IMR-90 (cell line): Measurements from ENCODE around the gene NUBP2. TPM values are rescaled to one million over a fixed set of nuclear protein-coding genes. Genes with fewer than 3 reads are reported as not detected.

ENCODE experiments used
- ATAC-seq: fragments of 200-7000 bp; cut with Tn5 transposase; 2 replicates; pipeline ENCODE4 v1.9.1; 2020; ENCODE audit warnings: low read depth, mild to moderate bottlenecking, moderate library complexity
- BruUV-seq: library from RNA; stranded (reverse); fragments of 400-500 nt; replicated peaks from 2 replicates; lab custom pipeline; 2021; lab: Mats Ljungman, UMichigan
- CTCF ChIA-PET: fragments of 300-600 bp; formaldehyde crosslinking; extraction: SDS; loops from one replicate; lab custom pipeline; 2021; ENCODE audit warnings: antibody characterized with exemption; lab: Yijun Ruan, JAX
- POLR2A ChIA-PET: fragments of 300-600 bp; sonication (Branson Sonifier 250); formaldehyde crosslinking; loops from one replicate; lab custom pipeline; 2022; ENCODE audit warnings: antibody characterized with exemption; ENCODE audit not compliant: unreplicated experiment; lab: Charles Lee
- DNase-seq: peaks from one replicate; pipeline ENCODE4 v3.0.0; 2013
- H2AFZ ChIP-seq: replicated peaks from 2 replicates; pipeline ENCODE3; 2013; ENCODE audit warnings: low read length, mild to moderate bottlenecking; ENCODE audit not compliant: poor library complexity
- H2AK5ac ChIP-seq: 2 replicates; pipeline ENCODE4 v1.6.1; 2013; ENCODE audit warnings: low read depth, low read length, inconsistent platforms
- H2AK9ac ChIP-seq: replicated peaks from 2 replicates; pipeline ENCODE3; 2013; ENCODE audit warnings: mild to moderate bottlenecking, low read depth, low read length, moderate library complexity; ENCODE audit not compliant: poor library complexity
- H2BK120ac ChIP-seq: 2 replicates; pipeline ENCODE4 v1.6.1; 2013; ENCODE audit warnings: low read depth, low read length, inconsistent platforms
- H2BK15ac ChIP-seq: 3 replicates; pipeline ENCODE4 v1.6.1; 2013; ENCODE audit warnings: low read depth, low read length, inconsistent platforms
- H2BK20ac ChIP-seq: 2 replicates; pipeline ENCODE4 v1.6.1; 2013; ENCODE audit warnings: low read depth, mild to moderate bottlenecking, inconsistent platforms, low read length, moderate library complexity
- H2BK5ac ChIP-seq: 2 replicates; pipeline ENCODE4 v1.6.1; 2013; ENCODE audit warnings: mild to moderate bottlenecking, low read depth, low read length, inconsistent platforms; ENCODE audit not compliant: poor library complexity, severe bottlenecking
- H3K14ac ChIP-seq: replicated peaks from 2 replicates; pipeline ENCODE4 v1.6.1; 2013; ENCODE audit warnings: low read depth, low read length, inconsistent platforms
- H3K18ac ChIP-seq: 2 replicates; pipeline ENCODE4 v1.6.1; 2013; ENCODE audit warnings: low read depth, low read length, control low read depth
- H3K23ac ChIP-seq: 2 replicates; pipeline ENCODE4 v1.6.1; 2013; ENCODE audit warnings: low read depth, low read length, inconsistent platforms
- H3K27ac ChIP-seq: 2 replicates; pipeline ENCODE4 v1.5.1; 2013; ENCODE audit warnings: mild to moderate bottlenecking, control low read depth, low read length; ENCODE audit not compliant: insufficient read depth
- H3K27me3 ChIP-seq: 2 replicates; pipeline ENCODE4 v1.6.1; 2013; ENCODE audit warnings: low read length; ENCODE audit not compliant: control insufficient read depth, insufficient read depth
- H3K36me3 ChIP-seq: 2 replicates; pipeline ENCODE4 v1.6.1; 2013; ENCODE audit warnings: low read length, mixed read lengths; ENCODE audit not compliant: control insufficient read depth, insufficient read depth
- H3K4ac ChIP-seq: 2 replicates; pipeline ENCODE4 v1.6.1; 2013; ENCODE audit warnings: low read depth, low read length, inconsistent platforms
- H3K4me1 ChIP-seq: 2 replicates; pipeline ENCODE4 v1.6.1; 2013; ENCODE audit warnings: low read length, mixed read lengths; ENCODE audit not compliant: control insufficient read depth, insufficient read depth
- H3K4me2 ChIP-seq: 2 replicates; pipeline ENCODE4 v1.6.1; 2013; ENCODE audit warnings: low read depth, mild to moderate bottlenecking, control low read depth, low read length, moderate library complexity
- H3K4me3 ChIP-seq: 2 replicates; pipeline ENCODE4 v1.5.1; 2013; ENCODE audit warnings: low read depth, mild to moderate bottlenecking, control low read depth, low read length, moderate library complexity; ENCODE audit not compliant: insufficient read depth
- H3K56ac ChIP-seq: 2 replicates; pipeline ENCODE4 v1.6.1; 2013; ENCODE audit warnings: low read length, inconsistent platforms; ENCODE audit not compliant: insufficient read depth; ENCODE audit errors: extremely low read depth
- H3K79me1 ChIP-seq, 2 experiments: 2 replicates each; pipeline ENCODE4 v1.6.1; 2013; ENCODE audit warnings: low read length in 2 of 2, inconsistent platforms in 1 of 2, low read depth in 1 of 2
- H3K9ac ChIP-seq: 2 replicates; pipeline ENCODE4 v1.6.1; 2013; ENCODE audit warnings: low read depth, low read length, control low read depth
- H3K9me1 ChIP-seq: 2 replicates; pipeline ENCODE4 v1.6.1; 2013; ENCODE audit warnings: low read length, inconsistent platforms; ENCODE audit not compliant: insufficient read depth
- H3K9me3 ChIP-seq: 2 replicates; pipeline ENCODE4 v1.6.1; 2013; ENCODE audit warnings: low read length; ENCODE audit not compliant: control insufficient read depth, insufficient read depth
- H4K20me1 ChIP-seq: 2 replicates; pipeline ENCODE4 v1.6.1; 2013; ENCODE audit warnings: low read length, inconsistent platforms; ENCODE audit not compliant: insufficient read depth
- H4K5ac ChIP-seq: 2 replicates; pipeline ENCODE4 v1.6.1; 2013; ENCODE audit warnings: mild to moderate bottlenecking, low read depth, low read length, control low read depth
- H4K8ac ChIP-seq, 2 experiments: 2 replicates each; pipeline ENCODE4 v1.6.1; 2013; ENCODE audit warnings: low read depth in 2 of 2, low read length in 2 of 2, control low read depth in 1 of 2, inconsistent platforms in 1 of 2
- H4K91ac ChIP-seq: 2 replicates; pipeline ENCODE4 v1.6.1; 2013; ENCODE audit warnings: low read depth, low read length, inconsistent platforms; ENCODE audit not compliant: insufficient read depth
- BHLHE40 ChIP-seq: fragments of 150-350 bp; IDR thresholded peaks from 2 replicates; pipeline ENCODE4 v1.6.1; 2016; ENCODE audit warnings: mild to moderate bottlenecking, low read depth, low read length
- CEBPB ChIP-seq: IDR thresholded peaks from 2 replicates; pipeline ENCODE4 v1.6.1; 2012; ENCODE audit warnings: low read depth, low read length, improper control_type of control experiment
- CHD1 ChIP-seq: IDR thresholded peaks from 2 replicates; pipeline ENCODE4 v1.6.1; 2012; ENCODE audit warnings: low read depth, low read length, improper control_type of control experiment
- CTCF ChIP-seq: conservative IDR thresholded peaks from 2 replicates; pipeline ENCODE4 v1.5.1; 2012; ENCODE audit warnings: mild to moderate bottlenecking, low read depth, low read length, improper control_type of control experiment
- ELK1 ChIP-seq: fragments of 150-350 bp; IDR thresholded peaks from 2 replicates; pipeline ENCODE4 v1.6.1; 2016; ENCODE audit warnings: low read depth, mild to moderate bottlenecking, low read length, moderate library complexity, borderline replicate concordance
- FOS ChIP-seq: fragments of 150-350 bp; IDR thresholded peaks from 2 replicates; pipeline ENCODE4 v1.6.1; 2016; ENCODE audit warnings: low read depth, low read length
- MAFK ChIP-seq: IDR thresholded peaks from 2 replicates; pipeline ENCODE4 v1.6.1; 2012; ENCODE audit warnings: low read depth, low read length, improper control_type of control experiment
- MAZ ChIP-seq: IDR thresholded peaks from 2 replicates; pipeline ENCODE4 v1.6.1; 2012; ENCODE audit warnings: low read depth, mild to moderate bottlenecking, low read length, improper control_type of control experiment, moderate library complexity, borderline replicate concordance
- MXI1 ChIP-seq: IDR thresholded peaks from 2 replicates; pipeline ENCODE4 v1.6.1; 2012; ENCODE audit warnings: low read depth, mild to moderate bottlenecking, low read length, moderate library complexity, borderline replicate concordance
- NFE2L2 ChIP-seq: fragments of 150-350 bp; IDR thresholded peaks from 2 replicates; pipeline ENCODE4 v1.6.1; 2016; ENCODE audit warnings: low read depth, mild to moderate bottlenecking, low read length
- POLR2A ChIP-seq: IDR thresholded peaks from 2 replicates; pipeline ENCODE4 v1.6.1; 2012; ENCODE audit warnings: mild to moderate bottlenecking, low read depth, low read length
- RAD21 ChIP-seq: IDR thresholded peaks from 2 replicates; pipeline ENCODE4 v1.6.1; 2012; ENCODE audit warnings: low read length, improper control_type of control experiment
- RCOR1 ChIP-seq: IDR thresholded peaks from 2 replicates; pipeline ENCODE4 v1.6.1; 2012; ENCODE audit warnings: mild to moderate bottlenecking, low read length, improper control_type of control experiment; ENCODE audit not compliant: insufficient replicate concordance
- RFX5 ChIP-seq: IDR thresholded peaks from 2 replicates; pipeline ENCODE4 v1.8.0; 2012; ENCODE audit warnings: low read depth, mild to moderate bottlenecking, low read length, moderate library complexity
- SMC3 ChIP-seq: fragments of 150-350 bp; IDR thresholded peaks from 2 replicates; pipeline ENCODE4 v1.6.1; 2016; ENCODE audit warnings: low read depth, mild to moderate bottlenecking, antibody characterized with exemption, low read length, moderate library complexity
- USF2 ChIP-seq: fragments of 150-350 bp; IDR thresholded peaks from 2 replicates; pipeline ENCODE4 v1.6.1; 2017; ENCODE audit warnings: mild to moderate bottlenecking, antibody characterized with exemption, low read length, low read depth
- WGBS, 2 experiments: methylation state at CpG; one replicate each; pipeline versions ENCODE4 v1.1.5 to v1.1.7; 2013; ENCODE audit warnings: missing lambda C conversion rate in 2 of 2; ENCODE audit not compliant: insufficient read length in 1 of 2; ENCODE audit errors: extremely low coverage in 2 of 2; 5-methylcytosine and 5-hydroxymethylcytosine counted together
- dilution Hi-C: fragments of 300-500 bp; cut with HindIII; formaldehyde crosslinking; loops from one replicate; pipeline ENCODE4 v1.14.3; 2018; ENCODE audit warnings: low sequenced_read_pairs; ENCODE audit not compliant: unreplicated experiment
- in situ Hi-C: fragments of 300-500 bp; cut with MboI; formaldehyde crosslinking; loops from 3 replicates; pipeline ENCODE4 v1.14.3; 2019; ENCODE audit warnings: low sequenced_read_pairs, inconsistent platforms, mixed read lengths
- intact Hi-C: fragments of 100-400 bp; cut with micrococcal nuclease; formaldehyde crosslinking; loops from 2 replicates; pipeline ENCODE4 v1.10.0; 2022
- polyA plus RNA-seq, 3 experiments: library from polyadenylated mRNA; depleted of rRNA; stranded (reverse); fragments of >200 nt; gene quantifications; 2 replicates each; pipeline ENCODE4 v1.2.3, GENCODE V29; 2012; ENCODE audit warnings: low replicate concordance in 1 of 3
- total RNA-seq: library from RNA; depleted of rRNA; stranded (reverse); fragments of >200 nt; gene quantifications from 2 replicates; pipeline ENCODE4 v1.2.3, GENCODE V29; 2012

The NUBP2 gene
- total and polyA plus RNA-seq, 2 of the 4 experiments (the other 2 are of a cell fraction): 62.6 to 131 TPM

GRCh38 chr16:1744338-1744840 lies 38.4 kb upstream of the NUBP2 start:
- H3K4ac ChIP-seq: no peak overlapping the region
- H3K14ac ChIP-seq: no peak overlapping the region
- no peak overlapping the region for H3K23ac ChIP-seq
- WGBS, 2 experiments: 93% methylated on average over 3 of the region's 24 CpGs; no CpG with 5 or more reads in 1 of the 2 experiments
- no peak for TF ChIP-seq BHLHE40
- TF ChIP-seq MAFK: no peak
- no peak for TF ChIP-seq POLR2A
- TF ChIP-seq SMC3: no peak
- no peak for TF ChIP-seq RAD21
- TF ChIP-seq RCOR1: no peak
- TF ChIP-seq USF2: no peak
- no peak for TF ChIP-seq ELK1
- TF ChIP-seq MAZ: no peak
- TF ChIP-seq CEBPB: no peak
- no peak for TF ChIP-seq RFX5
- TF ChIP-seq NFE2L2: no peak
- TF ChIP-seq CHD1: no peak
- no peak for TF ChIP-seq MXI1
- TF ChIP-seq CTCF: no peak
- TF ChIP-seq FOS: no peak
- DNase-seq: no peak
- H2BK15ac ChIP-seq: no peak overlapping the region
- intact Hi-C loops: no loop called here
- H3K79me1 ChIP-seq: peaks cover 25 to 52% of the 10 kb centered on the region in 2 experiments
- no peak overlapping the region for H2BK120ac ChIP-seq
- POLR2A ChIA-PET: no interaction called here
- H3K4me3 ChIP-seq: no peak overlapping the region
- peaks cover 7% of the 10 kb centered on the region for H3K9me1 ChIP-seq
- no peak overlapping the region for H4K5ac ChIP-seq
- no TSS peak for BruUV-seq
- H3K9me3 ChIP-seq: no peaks in the 10 kb centered on the region
- peaks cover 2% of the 10 kb centered on the region; the same call in 1 of the 2 replicates for H3K4me1 ChIP-seq
- no peaks in the 10 kb centered on the region for H3K27me3 ChIP-seq
- no peak overlapping the region for H3K18ac ChIP-seq
- H3K56ac ChIP-seq: no peak overlapping the region
- peaks cover 26% of the 10 kb centered on the region for H4K20me1 ChIP-seq
- no peak overlapping the region for H4K8ac ChIP-seq
- dilution Hi-C loops: no loop called here
- ATAC-seq: no peak
- H3K4me2 ChIP-seq: no peak overlapping the region
- no peak overlapping the region for H3K9ac ChIP-seq
- H2AK5ac ChIP-seq: no peak overlapping the region
- no peak overlapping the region for H2BK20ac ChIP-seq
- CTCF ChIA-PET: no interaction called here
- no peak overlapping the region for H2AK9ac ChIP-seq
- H2BK5ac ChIP-seq: no peak overlapping the region
- no peak overlapping the region for H3K27ac ChIP-seq
- no peak overlapping the region for H4K91ac ChIP-seq
- H2AFZ ChIP-seq: no peak overlapping the region
- peaks cover 58% of the 10 kb centered on the region for H3K36me3 ChIP-seq
- in situ Hi-C loops: no loop called here
